ENCODE results near the gene DLG2.
"Not testable (repeated sequence)": the region's sequence is repeated elsewhere in the genome, so short reads cannot be mapped to it uniquely, and the experiment has no call there.

Gene DLG2

DNA sequence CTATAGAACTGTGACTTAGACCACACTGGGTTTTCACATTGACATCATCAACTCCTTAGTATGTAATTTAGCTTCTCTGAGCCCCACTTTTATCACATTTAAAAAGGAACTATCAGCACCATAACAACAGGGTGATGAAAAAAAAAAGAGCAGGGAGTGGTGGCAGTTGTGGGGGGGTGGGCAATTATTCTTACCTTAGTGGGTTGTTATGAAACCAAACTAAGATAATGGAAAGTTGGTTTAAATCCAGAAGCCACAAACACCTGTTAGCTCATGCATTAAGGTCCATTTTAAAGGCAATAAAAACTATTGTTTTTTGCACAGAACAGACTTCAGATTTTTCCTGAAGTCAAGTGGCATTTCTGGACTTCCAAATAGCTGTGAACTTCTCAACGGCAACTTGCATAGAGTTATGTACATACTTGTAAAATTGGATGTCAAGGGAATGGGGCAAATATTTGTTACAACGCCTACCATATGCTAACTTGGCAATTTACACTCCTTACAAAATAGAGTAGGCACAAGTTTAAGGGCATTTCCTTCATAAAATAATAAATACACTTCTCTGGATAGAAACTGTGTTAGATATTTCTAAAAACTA is 793.6 kb downstream of the DLG2 start:
- DNase-seq (ENCODE audit: low spot score): no peak

DNA sequence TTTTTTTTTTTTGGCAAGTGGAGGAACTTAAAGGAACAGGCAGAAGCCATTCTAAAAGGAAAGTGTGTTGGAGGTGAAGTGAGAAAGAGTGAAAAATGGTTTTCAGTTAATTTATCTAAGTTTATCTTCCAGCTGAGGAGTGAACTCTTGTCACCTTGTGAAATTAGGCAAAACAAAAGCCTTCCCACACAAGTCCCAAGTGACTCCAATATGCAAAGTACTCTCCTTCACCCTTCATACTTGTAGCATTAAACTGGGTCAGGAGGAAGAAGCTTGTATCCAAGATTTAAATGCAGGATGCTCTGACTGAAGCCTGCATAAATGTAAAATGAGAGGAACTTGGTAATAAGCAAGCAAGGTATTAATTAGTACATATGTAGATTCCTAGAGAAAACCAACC is 796.8 kb downstream of the DLG2 start:
- no peak for DNase-seq (ENCODE audit: low spot score)

DNA sequence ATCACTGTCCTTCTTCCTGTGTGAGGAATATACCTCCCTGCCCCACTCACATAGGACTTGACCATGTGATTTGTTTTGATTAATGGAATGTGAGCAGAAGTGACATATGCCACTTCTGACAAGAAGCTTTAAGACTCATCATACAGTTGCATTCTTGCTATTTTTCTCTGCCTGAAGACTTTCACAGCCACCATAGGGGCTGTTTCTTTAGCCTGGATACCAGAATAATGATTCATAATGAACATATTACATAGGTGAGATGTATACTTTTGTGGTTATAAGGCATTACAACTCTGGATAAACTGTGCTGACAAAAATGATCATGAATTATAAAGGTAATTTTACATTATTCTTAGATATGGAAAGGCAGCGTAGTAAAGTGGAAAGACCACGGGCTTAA is 798.0 kb downstream of the DLG2 start:
- DNase-seq (ENCODE audit: low spot score): no peak

DNA sequence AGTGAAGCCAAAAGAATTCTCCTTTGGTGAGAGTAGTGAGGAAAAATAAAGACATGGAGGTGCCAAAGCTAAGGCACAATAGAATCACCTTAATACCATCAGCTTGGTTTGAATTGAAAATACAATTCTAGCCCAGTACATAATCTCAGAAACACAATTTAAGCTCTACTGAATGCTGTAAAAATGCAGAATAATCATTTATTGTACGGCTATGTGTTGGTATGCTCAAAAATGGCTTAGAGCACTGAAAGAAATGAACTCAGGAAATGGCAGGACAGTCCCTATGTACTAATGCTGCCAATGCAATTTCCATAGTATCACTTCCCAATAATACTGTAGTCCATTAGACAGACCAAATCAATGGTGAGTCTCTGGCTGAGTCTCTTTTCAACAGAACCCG is 798.5 kb downstream of the DLG2 start:
- DNase-seq (ENCODE audit: low spot score): no peak

DNA sequence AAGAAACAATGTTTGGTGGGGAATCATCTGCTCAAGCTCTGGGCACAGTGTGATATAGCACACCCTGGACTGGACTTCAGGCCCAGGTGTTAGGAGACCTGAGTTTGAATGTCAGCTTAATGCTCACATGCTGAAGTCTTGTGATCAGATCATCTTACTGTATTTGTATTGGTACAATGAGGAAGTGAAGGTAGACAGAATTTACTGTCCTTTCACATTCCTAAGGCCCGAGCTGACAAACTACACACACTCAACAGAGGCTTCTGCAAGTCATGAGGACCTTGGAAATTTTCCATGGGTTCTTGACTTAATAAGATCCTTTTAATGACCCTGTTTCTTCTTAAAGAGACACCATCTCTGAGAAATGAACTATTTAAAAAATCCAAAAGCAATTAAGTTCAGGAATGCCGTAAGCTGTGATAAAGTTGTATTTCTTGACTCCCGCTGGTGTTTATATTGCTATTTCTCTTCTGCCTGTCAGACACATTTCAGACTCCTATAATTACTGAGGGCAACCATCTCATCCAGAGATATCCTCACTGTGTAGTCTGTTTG is 802.0 kb downstream of the DLG2 start:
- no peak for DNase-seq (ENCODE audit: low spot score)

DNA sequence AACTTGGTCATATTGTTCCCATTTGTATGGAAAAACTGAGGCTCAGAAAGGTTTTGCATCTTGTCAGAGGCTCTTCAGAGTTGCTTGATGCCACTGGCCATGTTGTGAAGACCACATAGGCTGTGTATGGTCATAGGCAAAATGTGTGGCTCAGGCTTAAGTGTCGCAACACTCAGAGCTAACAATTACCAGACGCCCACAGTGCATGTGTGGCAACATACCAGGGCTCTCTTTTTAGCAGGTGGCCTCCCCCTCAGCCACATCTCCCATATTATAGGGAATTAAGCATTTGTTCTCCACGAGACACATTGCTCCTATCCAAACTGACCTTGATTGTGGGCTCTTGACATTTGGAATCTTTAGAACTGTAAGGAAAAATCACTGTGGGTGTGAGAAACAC is 802.5 kb downstream of the DLG2 start:
- no peak for DNase-seq (ENCODE audit: low spot score)

DNA sequence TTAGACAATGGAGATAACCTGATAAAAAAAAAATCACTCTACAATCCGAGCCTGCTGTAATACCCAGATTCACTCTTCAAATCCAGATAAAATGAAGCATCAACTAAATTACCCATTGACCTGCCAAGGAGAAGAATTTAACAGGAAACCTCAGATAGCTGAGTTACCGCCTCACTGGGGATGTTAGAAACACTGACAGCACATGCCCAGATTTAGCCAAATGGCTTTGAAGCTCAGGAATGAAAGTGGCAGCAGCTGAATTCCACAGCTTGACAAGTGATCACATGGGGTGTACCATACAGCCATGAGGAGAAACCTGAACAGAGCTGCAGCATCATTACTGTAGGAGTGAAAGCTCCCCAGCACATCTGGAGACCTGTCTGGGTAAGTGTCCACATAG is 807.6 kb downstream of the DLG2 start:
- no peak for DNase-seq (ENCODE audit: low spot score)

DNA sequence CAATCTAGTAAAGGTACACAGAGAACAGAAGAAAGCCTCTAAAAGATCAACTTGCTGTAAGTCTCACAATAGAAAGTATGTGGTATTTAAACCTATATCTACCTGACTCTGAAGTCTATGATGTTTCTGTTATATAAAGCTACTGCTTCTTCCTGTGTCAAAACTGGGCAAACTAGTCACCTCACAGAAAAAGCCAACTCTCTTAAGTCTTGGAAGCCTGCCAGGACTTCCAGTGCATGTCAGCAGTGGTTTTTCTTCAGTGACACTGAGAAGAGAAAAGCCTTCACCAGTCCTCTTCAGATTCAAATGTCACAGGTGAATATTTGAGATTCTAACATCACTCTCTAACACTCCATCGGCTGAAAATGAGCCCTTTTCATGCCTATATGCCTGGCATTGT is 808.0 kb downstream of the DLG2 start:
- no peak for DNase-seq (ENCODE audit: low spot score)

DNA sequence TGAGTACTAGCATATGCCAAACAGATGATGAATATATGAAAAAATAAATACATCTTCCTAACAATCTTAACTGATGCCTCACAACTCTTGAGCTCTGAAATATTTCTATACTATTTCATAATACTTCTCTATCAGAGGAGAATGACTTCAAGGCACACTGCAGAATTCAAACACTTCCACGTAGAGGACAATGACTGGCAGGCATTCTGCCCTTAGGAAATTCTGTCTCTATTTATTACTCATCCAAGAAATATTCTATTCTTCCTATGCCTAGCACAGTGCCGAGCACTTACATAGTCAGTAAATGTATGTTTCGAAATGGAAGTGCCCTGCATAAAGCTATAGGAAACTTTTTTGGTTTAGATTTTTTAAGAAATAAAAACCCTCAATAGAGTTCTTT is 809.1 kb downstream of the DLG2 start:
- DNase-seq (ENCODE audit: low spot score): no peak

DNA sequence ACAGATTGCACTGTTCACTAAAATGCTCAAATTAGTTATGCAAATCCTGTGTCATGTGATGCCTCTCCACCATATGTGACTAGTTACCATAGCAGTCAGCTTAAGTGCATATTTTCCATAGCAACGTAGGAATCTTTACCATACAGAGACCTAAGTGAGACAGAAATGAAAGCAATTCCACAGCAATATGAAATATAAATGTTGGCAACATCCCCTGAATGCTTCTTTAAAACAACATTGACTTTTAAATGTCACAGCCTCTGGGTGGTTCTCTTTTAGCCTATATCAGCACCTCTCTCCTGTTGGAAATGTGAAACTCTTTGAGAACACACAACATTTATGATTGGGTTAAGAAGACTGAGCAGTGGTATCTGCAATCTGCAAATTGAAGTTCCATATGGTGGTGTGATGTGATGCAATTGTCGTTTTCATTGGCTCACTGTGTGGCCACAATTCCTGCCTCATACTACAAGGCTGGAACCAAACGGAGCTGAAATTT is 814.6 kb downstream of the DLG2 start:
- DNase-seq (ENCODE audit: low spot score): no peak

DNA sequence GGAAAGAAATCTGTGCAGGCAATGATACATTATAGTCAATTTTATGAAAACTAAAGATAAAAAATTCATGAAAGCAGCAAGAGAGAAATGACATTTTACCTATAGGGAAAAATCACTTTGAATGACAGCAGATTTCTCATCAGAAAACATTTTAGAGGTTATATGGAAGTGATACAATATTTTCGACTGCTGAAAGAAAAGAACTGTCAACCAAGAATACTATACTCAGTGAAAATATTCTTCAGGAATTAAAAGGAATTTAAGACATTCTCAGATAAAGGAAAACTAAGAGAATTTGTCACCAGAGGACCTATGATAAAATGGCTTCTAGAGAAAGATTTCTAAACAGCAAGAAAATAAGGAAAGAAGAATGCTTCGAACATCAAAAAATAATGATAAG is 820.8 kb downstream of the DLG2 start:
- DNase-seq (ENCODE audit: low spot score): no peak

DNA sequence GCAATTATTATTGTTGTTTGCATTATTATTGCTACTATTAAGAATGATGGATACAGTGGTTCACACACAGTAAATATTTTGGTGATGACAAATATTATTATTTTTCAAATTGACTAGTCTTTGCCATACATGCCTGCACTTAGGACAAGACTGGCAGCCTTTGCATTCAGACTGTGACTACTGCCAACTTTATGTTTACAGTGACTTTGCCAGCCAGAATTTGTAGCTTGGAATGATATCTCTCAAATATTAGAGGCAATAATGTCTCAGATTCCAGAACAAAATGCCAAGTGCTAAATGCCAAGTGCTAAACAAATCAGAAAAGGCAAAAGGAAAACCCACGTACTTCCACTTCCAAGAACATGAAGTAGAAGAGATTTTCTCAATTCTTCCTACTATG is 823.1 kb downstream of the DLG2 start:
- DNase-seq (ENCODE audit: low spot score): no peak

DNA sequence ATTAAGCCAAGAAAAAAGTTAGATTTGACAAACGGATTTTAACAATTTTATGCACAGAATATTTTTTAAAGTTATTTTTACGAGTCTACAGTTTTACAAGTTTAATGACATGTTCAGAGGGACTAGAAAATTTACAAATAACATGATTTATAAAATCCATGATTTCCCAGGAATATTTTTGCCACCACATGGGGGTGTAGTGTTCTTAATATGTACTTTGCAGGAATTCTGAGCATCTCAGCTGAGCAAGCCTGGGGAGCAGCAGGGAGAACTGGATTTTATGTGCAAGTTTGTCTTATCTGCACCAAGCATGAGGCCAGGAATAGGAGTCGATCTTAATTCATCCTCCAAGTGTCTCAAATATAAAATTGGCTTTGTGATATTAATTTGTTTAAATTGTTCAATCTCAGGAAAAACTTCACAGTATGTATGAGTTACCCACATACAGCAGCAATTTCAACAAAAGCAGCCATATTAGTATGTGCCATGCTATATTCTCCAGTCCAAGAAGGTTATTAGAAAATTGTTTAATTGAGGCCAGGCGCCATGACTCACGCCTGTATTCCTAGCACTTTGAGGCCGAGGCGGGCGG is 826.3 kb downstream of the DLG2 start:
- DNase-seq (ENCODE audit: low spot score): no peak

DNA sequence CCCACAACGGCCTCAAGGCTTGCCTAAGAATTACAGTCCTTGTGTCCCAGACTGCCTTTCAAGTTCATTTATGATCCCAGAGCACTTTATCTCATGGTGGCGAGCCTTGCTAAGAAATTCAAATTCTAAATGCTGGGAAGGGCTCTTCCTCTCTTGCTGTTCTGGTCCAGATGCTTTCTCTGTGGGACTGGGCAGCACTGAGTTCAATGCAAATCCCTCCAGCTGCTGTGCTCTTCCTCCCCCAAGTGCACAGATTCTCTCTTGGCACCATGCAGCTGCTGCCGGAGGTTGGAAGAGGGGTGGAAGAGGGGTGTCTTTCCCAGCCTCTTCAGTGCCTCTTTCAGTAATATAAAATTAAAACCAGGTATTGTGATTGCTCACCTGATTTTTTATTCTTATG is 828.0 kb downstream of the DLG2 start:
- DNase-seq (ENCODE audit: low spot score): no peak

DNA sequence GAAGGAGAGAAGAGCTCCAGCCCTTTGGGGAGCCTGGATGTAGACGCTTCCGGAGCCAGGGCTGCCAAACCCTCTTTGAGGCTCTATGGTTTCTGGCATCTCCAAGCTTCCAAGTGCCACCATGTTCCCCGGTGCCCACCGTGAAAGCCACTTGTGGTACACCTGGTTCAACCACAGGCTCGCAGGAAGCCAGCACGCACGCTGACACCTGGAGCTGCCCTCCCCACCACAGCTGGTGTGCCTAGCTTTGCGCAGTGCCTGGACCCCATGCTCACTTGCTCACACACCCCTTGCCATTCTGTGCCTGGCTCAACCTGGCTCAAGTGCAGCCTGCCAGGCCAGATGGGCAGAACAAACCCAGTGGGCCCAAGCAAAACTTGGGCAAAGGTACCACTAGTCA is 831.4 kb downstream of the DLG2 start:
- DNase-seq (ENCODE audit: low spot score): no peak

DNA sequence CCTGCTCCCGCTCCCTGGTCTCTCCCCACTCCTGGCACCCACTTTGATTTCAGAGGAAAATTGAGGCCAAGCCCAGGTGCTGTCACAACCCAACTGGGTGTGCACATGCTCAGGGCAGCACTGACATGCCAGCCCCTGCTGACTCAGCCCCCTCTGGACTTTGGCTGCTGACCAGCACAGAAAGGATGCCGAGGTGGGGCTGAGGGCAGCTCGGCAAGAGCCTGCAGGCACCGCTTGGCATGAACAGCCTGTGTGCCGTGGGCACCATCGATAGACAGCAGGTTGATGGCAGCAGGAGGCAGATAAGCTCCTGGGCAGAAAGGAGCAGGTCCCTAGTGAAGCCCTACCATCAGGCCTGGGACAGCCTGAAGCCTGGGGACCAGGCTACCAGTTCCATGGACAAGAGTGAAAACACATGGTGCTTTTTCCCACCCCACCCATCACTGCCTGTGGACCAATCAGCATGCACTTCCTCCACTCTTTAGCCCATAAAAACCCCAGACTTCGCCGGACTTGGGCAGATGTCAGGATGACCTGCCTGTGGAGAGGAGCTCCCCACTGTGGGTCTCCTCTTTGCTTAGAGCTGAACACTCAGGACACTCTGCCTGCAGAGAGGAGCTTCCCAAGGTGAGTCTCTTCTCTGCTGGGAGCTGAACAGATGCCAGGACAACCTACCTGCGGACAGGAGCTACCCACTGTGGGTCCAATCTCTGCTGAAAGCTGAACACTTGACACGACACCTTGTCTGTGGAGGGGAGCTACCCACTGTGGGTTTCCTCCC is 832.3 kb downstream of the DLG2 start:
- DNase-seq (ENCODE audit: low spot score): no peak

DNA sequence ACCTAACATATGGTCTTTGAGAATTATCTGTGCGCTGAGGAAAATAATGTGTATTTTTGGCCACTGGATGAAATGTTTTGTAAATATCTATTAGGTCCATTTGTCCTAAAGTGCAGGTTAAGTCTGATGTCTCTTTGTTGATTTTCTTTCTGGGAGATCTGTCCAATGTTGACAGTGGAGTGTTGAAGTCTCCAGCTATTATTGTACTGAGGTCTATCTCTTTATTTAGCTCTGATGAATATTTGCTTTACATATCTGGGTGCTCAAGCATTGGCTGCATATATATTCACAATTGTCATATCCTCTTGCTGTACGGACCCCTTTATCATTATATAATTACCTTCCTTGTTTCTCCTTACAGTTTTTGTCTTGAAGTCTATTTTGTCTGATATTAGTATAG is 833.8 kb downstream of the DLG2 start:
- DNase-seq (ENCODE audit: low spot score): no peak

DNA sequence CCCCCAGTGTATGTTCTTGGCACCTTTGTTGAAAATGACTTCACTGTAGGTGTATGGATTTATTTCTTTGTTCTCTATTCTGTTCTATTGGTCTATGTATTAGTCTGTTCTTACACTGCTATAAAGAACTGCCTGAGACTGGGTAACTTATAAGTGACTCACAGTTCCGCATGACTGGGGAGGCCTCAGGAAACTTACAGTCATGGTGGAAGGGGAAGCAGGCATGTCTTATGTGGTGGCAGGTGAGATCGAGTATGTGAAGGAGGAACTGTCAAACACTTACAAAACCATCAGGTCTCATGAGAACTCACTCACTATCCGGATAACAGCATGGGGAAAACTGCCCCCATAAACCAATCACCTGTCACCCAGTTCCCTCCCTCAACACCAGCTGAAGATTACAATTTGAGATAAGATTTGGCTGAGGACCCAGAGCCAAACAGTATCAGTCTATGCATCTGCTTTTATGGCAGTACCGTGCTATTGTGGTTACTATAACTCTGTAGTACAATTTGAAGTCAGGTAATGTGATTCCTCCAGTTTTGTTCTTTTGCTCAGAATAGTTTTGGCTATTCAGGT is 836.2 kb downstream of the DLG2 start:
- no peak for DNase-seq (ENCODE audit: low spot score)

DNA sequence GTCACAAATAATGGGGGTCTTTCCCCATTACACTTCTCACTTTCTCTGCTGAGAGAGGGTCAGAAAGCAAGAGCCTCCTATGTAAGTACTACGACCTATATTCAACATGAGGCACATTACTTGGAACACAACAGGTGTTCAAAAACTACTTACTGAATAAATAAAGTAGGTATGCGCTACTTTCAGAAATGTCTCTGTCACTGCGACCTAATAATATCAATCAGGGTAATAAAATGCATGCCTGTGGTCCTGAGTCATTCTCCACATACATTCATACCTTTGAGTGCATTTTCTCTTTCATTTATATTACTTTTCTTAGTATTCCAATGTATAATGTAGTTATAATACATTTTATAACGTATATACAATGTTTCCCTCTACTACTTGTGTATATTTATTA is 838.9 kb downstream of the DLG2 start:
- no peak for DNase-seq (ENCODE audit: low spot score)

DNA sequence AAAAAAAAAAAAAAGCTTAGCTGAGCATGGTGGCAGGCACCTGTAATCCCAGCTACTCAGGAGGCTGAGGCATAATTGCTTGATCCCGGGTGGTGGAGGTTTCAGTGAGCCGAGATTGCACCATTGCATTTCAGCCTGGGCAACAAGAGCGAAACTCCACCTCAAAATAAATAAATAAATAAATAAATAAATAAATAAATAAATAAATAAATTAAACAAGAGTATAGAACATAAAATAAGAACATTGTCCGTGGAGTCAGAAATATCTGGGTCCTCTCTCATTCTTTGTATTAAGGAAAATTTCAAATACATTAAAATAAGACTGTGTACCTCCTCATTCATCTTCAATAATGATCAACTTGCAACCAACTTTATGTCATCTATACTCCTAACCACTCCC is 843.0 kb downstream of the DLG2 start:
- not testable (repeated sequence) for DNase-seq (ENCODE audit: low spot score)

DNA sequence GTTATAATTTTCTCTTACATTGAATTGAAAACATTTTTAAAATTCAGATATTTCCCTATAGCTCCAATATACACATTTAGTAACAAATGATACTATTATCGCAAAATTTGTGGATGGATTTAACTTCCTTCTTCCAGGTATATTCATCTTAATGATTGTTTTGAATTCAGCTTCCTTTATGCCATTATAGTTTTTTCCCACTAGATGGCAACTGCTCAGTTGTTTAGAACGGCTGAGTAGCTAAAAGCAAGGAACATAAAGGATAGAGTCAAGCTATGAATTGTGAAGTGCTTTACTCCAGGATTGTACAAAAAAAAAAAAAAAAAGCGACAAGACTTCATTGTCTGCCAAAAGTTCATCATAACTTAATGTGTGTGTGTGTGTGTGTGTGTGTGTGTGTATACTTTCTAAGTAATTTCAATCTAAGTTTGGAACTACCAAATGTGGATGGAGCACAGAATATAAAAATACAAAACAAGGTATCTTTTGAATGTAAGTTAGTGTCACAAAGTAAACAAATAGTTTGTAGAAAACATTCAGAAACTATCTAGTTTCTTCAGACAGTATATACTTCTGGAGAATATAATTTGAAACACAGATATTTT is 846.4 kb downstream of the DLG2 start:
- DNase-seq (ENCODE audit: low spot score): no peak

DNA sequence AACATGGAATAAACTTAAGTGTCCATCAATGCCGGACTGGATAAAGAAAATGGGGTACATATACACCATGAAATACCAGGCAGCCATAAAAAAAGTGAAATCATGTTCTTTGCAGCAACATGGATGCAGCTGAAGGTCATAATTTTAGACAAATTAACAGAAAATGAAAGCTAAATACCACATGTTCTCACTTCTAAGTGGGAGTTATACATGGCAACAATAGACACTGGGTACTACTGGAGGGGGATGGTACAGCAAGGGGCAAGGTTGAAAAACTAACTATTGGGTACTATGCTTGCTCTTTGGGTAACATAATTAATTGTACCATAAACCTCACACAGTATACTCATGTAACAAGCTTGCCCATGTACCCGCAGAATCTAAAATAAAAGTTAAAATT is 851.6 kb downstream of the DLG2 start:
- no peak for DNase-seq (ENCODE audit: low spot score)

All from CD4-positive, alpha-beta T cell treated with Interleukin-2 at 100 ng/mL for 4 hours (primary cell).